ENCODE data around the gene ZBTB7C.

Gene ZBTB7C

GRCh38 chr18:48022531-48023329 lies 386.5 kb downstream of the ZBTB7C start:
- peaks cover 16% of the 10 kb centered on the region for H3K4me1 ChIP-seq (ENCODE audit: insufficient read depth, low read length)
- no peaks in the 10 kb centered on the region for H3K36me3 ChIP-seq (ENCODE audit: insufficient read depth, low read length)
- no peak overlapping the region for H2AFZ ChIP-seq (ENCODE audit: low read depth, low read length)
- no peak overlapping the region for H3K4me3 ChIP-seq (ENCODE audit: low read length)
- H3K27me3 ChIP-seq (ENCODE audit: insufficient read depth, low read length), result peaks cover 6% of the 10 kb centered on the region
- H3K9me3 ChIP-seq (ENCODE audit: low read length), result no peaks in the 10 kb centered on the region

- Histone ChIP-seq H3K9me3 (ENCODE audit: low read length) (no peaks in the 10 kb centered on the region), H2AFZ (ENCODE audit: low read depth, low read length) (no peak overlapping the region), H3K27me3 (ENCODE audit: insufficient read depth, low read length) (peaks cover 6% of the 10 kb centered on the region), H3K4me3 (ENCODE audit: low read length) (no peak overlapping the region), H3K36me3 (ENCODE audit: insufficient read depth, low read length) (no peaks in the 10 kb centered on the region), H3K4me1 (ENCODE audit: insufficient read depth, low read length) (peaks cover 13% of the 10 kb centered on the region)
These were observed 387.2 kb downstream of the ZBTB7C start for GRCh38 chr18:48022021-48022420.

GRCh38 chr18:48021273-48021914 lies 387.8 kb downstream of the ZBTB7C start:
- Histone ChIP-seq H3K4me1 (ENCODE audit: insufficient read depth, low read length) (peaks cover 13% of the 10 kb centered on the region), H3K27me3 (ENCODE audit: insufficient read depth, low read length) (peaks cover 6% of the 10 kb centered on the region), H2AFZ (ENCODE audit: low read depth, low read length) (no peak overlapping the region), H3K9me3 (ENCODE audit: low read length) (no peaks in the 10 kb centered on the region), H3K36me3 (ENCODE audit: insufficient read depth, low read length) (no peaks in the 10 kb centered on the region), H3K4me3 (ENCODE audit: low read length) (no peak overlapping the region)

GRCh38 chr18:48020337-48021250 lies 388.6 kb downstream of the ZBTB7C start:
- Histone ChIP-seq H3K27me3 (ENCODE audit: insufficient read depth, low read length) (peaks cover 6% of the 10 kb centered on the region), H3K9me3 (ENCODE audit: low read length) (no peaks in the 10 kb centered on the region), H3K36me3 (ENCODE audit: insufficient read depth, low read length) (no peaks in the 10 kb centered on the region), H2AFZ (ENCODE audit: low read depth, low read length) (no peak overlapping the region), H3K4me3 (ENCODE audit: low read length) (no peak overlapping the region), H3K4me1 (ENCODE audit: insufficient read depth, low read length) (peaks cover 13% of the 10 kb centered on the region)

- peaks cover 6% of the 10 kb centered on the region for H3K27me3 ChIP-seq (ENCODE audit: insufficient read depth, low read length)
- no peaks in the 10 kb centered on the region for H3K36me3 ChIP-seq (ENCODE audit: insufficient read depth, low read length)
- H3K9me3 ChIP-seq (ENCODE audit: low read length), result no peaks in the 10 kb centered on the region
- no peak overlapping the region for H2AFZ ChIP-seq (ENCODE audit: low read depth, low read length)
- H3K4me1 ChIP-seq (ENCODE audit: insufficient read depth, low read length), result peaks cover 13% of the 10 kb centered on the region
- H3K4me3 ChIP-seq (ENCODE audit: low read length), result no peak overlapping the region
These were observed 389.4 kb downstream of the ZBTB7C start for GRCh38 chr18:48019557-48020325.

GRCh38 chr18:48018851-48019250 lies 390.3 kb downstream of the ZBTB7C start:
- Histone ChIP-seq H3K9me3 (ENCODE audit: low read length) (no peaks in the 10 kb centered on the region), H3K4me3 (ENCODE audit: low read length) (no peak overlapping the region), H3K27me3 (ENCODE audit: insufficient read depth, low read length) (peaks cover 6% of the 10 kb centered on the region), H2AFZ (ENCODE audit: low read depth, low read length) (no peak overlapping the region), H3K36me3 (ENCODE audit: insufficient read depth, low read length) (no peaks in the 10 kb centered on the region), H3K4me1 (ENCODE audit: insufficient read depth, low read length) (peaks cover 11% of the 10 kb centered on the region)

- Histone ChIP-seq H3K9me3 (ENCODE audit: low read length) (no peaks in the 10 kb centered on the region), H3K4me3 (ENCODE audit: low read length) (no peak overlapping the region), H3K36me3 (ENCODE audit: insufficient read depth, low read length) (no peaks in the 10 kb centered on the region), H2AFZ (ENCODE audit: low read depth, low read length) (no peak overlapping the region), H3K27me3 (ENCODE audit: insufficient read depth, low read length) (peaks cover 6% of the 10 kb centered on the region), H3K4me1 (ENCODE audit: insufficient read depth, low read length) (no peaks in the 10 kb centered on the region)
These were observed 391.5 kb downstream of the ZBTB7C start for GRCh38 chr18:48017635-48018034.

- no peaks in the 10 kb centered on the region for H3K9me3 ChIP-seq (ENCODE audit: low read length)
- H3K27me3 ChIP-seq (ENCODE audit: insufficient read depth, low read length), result peaks cover 4% of the 10 kb centered on the region
- H3K36me3 ChIP-seq (ENCODE audit: insufficient read depth, low read length), result no peaks in the 10 kb centered on the region
- no peak overlapping the region for H3K4me3 ChIP-seq (ENCODE audit: low read length)
- H2AFZ ChIP-seq (ENCODE audit: low read depth, low read length), result no peak overlapping the region
- peaks cover 3% of the 10 kb centered on the region for H3K4me1 ChIP-seq (ENCODE audit: insufficient read depth, low read length)
These were observed 396.0 kb downstream of the ZBTB7C start for GRCh38 chr18:48013162-48013561.

GRCh38 chr18:48011926-48012465 lies 397.2 kb downstream of the ZBTB7C start:
- no peak overlapping the region for H3K4me3 ChIP-seq (ENCODE audit: low read length)
- no peaks in the 10 kb centered on the region for H3K9me3 ChIP-seq (ENCODE audit: low read length)
- H2AFZ ChIP-seq (ENCODE audit: low read depth, low read length), result no peak overlapping the region
- peaks cover 4% of the 10 kb centered on the region for H3K27me3 ChIP-seq (ENCODE audit: insufficient read depth, low read length)
- H3K4me1 ChIP-seq (ENCODE audit: insufficient read depth, low read length), result peaks cover 3% of the 10 kb centered on the region
- H3K36me3 ChIP-seq (ENCODE audit: insufficient read depth, low read length), result no peaks in the 10 kb centered on the region

GRCh38 chr18:48010264-48010663 lies 398.9 kb downstream of the ZBTB7C start:
- Histone ChIP-seq H3K4me3 (ENCODE audit: low read length) (no peak overlapping the region), H3K27me3 (ENCODE audit: insufficient read depth, low read length) (peaks cover 4% of the 10 kb centered on the region), H3K36me3 (ENCODE audit: insufficient read depth, low read length) (no peaks in the 10 kb centered on the region), H3K4me1 (ENCODE audit: insufficient read depth, low read length) (peaks cover 3% of the 10 kb centered on the region), H3K9me3 (ENCODE audit: low read length) (no peaks in the 10 kb centered on the region), H2AFZ (ENCODE audit: low read depth, low read length) (no peak overlapping the region)

- H2AFZ ChIP-seq (ENCODE audit: low read depth, low read length), result no peak overlapping the region
- peaks cover 3% of the 10 kb centered on the region for H3K4me1 ChIP-seq (ENCODE audit: insufficient read depth, low read length)
- no peaks in the 10 kb centered on the region for H3K36me3 ChIP-seq (ENCODE audit: insufficient read depth, low read length)
- no peak overlapping the region for H3K4me3 ChIP-seq (ENCODE audit: low read length)
- H3K9me3 ChIP-seq (ENCODE audit: low read length), result no peaks in the 10 kb centered on the region
- H3K27me3 ChIP-seq (ENCODE audit: insufficient read depth, low read length), result peaks cover 4% of the 10 kb centered on the region
These were observed 400.0 kb downstream of the ZBTB7C start for GRCh38 chr18:48009116-48009745.
